Lower leg skin (tissue), 4 donors: ENCODE measurements around the gene LYRM9. TPM values are rescaled to one million over a fixed set of nuclear protein-coding genes. Genes with fewer than 3 reads are reported as not detected.

Experiments used
- DNase-seq, 2 donors: peaks; one replicate each; pipeline ENCODE4 v3.0.0-alpha.2; 2019; ENCODE audit warnings: low spot score in 2 of 2
- H3K4me3 ChIP-seq: fragments of 200-600 bp; sonication (generic); 2 replicates; pipeline ENCODE4 v1.5.1; 2017; ENCODE audit warnings: mild to moderate bottlenecking, low read depth; ENCODE audit not compliant: poor library complexity, severe bottlenecking
- POLR2A ChIP-seq, 2 donors: fragments of 450-650 bp; IDR thresholded peaks; one replicate each; pipeline ENCODE4 v1.6.1; 2016 to 2017; ENCODE audit warnings: antibody characterized with exemption in 2 of 2, mild to moderate bottlenecking in 1 of 2, moderate library complexity in 1 of 2
- WGBS, 2 donors: methylation state at CpG; one replicate each; pipeline ENCODE4 v1.1.5; 2018; 5-methylcytosine and 5-hydroxymethylcytosine counted together
- intact Hi-C: fragments of 100-400 bp; cut with DNase I; formaldehyde crosslinking; loops from one replicate; pipeline ENCODE4 v1.15.0; 2023; ENCODE audit warnings: low total_unique reads
- total RNA-seq, 4 donors: library from RNA; depleted of rRNA; stranded (reverse); fragments of >200 nt; gene quantifications; one replicate each; pipeline ENCODE4 v1.1.0, GENCODE V29; 2016
- TF ChIP-seq, protein P1 (sequence below), 3 donors: fragments of 450-650 bp; IDR thresholded peaks; one replicate each; pipeline ENCODE4 v1.5.1; 2016; ENCODE audit warnings: antibody characterized with exemption in 3 of 3, mild to moderate bottlenecking in 3 of 3, moderate library complexity in 2 of 3

The LYRM9 gene
- total RNA-seq, 4 donors from 2014 or later = 5.5 to 23.4 (median 22.8) TPM

DNA sequence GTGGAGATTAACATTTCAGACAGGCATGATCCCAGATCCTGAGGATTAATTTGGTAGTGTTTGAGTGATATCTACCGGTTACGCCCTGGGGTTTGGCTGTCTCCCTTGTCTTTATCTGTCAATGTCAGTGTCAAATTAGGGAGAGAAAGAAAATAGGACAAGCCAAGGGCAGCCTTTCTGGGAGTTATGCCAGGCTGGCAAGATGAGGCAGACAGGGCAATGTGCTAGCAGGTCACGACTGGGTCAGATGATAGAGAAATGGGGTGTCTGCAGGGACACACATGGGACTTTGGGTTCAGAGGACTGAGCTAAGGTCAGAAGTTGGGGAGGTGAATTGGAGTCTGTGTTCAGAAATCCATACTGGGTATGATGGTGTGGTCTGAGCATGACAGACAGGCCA is 27.4 kb upstream of the LYRM9 start:
- DNase-seq = peak in 1 of 2 donors; percentile 32
- 52 to 75% methylated on average over 3 of the region's 3 CpGs for WGBS, 2 donors
- intact Hi-C loops = no loop called here
- no peak overlapping the region for H3K4me3 ChIP-seq
- TF ChIP-seq POLR2A (IDR thresholded peaks at IDR 0.05) = no peak

DNA sequence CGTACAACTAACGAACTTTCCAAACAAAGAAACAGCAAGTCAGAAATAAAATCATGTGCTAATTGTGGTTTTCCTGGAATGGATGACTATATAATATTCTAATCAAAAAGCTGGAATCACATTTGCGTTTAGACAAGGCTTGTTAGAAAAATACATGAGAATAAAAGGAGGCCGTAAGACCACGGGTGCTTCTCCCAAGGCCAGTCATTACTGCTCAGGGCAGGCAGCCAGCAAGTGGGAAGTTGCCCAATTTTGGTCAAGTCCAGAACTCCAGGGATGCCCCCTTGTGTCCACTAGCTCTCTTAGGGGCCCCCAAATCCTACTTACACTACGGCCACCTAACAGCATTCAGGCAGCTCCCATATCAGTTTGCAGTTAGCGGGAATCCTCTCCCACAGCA is 25.9 kb upstream of the LYRM9 start:
- no peak overlapping the region for H3K4me3 ChIP-seq
- WGBS, 2 donors = 70 to 72% methylated on average over 7 of the region's 7 CpGs
- TF ChIP-seq POLR2A (IDR thresholded peaks at IDR 0.05) = no peak
- TF ChIP-seq, protein P1, sequence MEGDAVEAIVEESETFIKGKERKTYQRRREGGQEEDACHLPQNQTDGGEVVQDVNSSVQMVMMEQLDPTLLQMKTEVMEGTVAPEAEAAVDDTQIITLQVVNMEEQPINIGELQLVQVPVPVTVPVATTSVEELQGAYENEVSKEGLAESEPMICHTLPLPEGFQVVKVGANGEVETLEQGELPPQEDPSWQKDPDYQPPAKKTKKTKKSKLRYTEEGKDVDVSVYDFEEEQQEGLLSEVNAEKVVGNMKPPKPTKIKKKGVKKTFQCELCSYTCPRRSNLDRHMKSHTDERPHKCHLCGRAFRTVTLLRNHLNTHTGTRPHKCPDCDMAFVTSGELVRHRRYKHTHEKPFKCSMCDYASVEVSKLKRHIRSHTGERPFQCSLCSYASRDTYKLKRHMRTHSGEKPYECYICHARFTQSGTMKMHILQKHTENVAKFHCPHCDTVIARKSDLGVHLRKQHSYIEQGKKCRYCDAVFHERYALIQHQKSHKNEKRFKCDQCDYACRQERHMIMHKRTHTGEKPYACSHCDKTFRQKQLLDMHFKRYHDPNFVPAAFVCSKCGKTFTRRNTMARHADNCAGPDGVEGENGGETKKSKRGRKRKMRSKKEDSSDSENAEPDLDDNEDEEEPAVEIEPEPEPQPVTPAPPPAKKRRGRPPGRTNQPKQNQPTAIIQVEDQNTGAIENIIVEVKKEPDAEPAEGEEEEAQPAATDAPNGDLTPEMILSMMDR (IDR thresholded peaks at IDR 0.05) = no peak
- intact Hi-C loops = no loop called here
- peak in 1 of 2 donors; percentile 46 for DNase-seq

DNA sequence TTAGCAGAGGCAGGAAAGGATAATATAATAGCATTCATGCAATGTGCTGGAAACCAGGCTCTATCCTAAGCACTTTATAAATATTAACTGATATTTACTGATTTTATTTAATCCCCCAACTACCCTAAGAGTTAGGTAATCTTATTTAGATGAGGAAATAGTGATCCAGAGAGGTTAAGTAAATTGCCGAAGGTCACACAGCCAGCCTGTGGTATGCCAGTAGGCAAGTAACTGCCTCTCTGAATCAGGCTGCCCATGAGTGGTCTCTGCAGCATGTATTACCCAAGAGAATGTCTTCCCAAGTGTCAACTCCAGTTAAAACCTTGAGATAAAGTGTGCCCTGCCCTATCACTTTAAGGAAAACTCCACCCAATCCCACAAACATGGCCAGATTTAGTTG is 25.3 kb upstream of the LYRM9 start:
- TF ChIP-seq, protein P1 (IDR thresholded peaks at IDR 0.05) = no peak
- TF ChIP-seq POLR2A (IDR thresholded peaks at IDR 0.05) = no peak
- H3K4me3 ChIP-seq = no peak overlapping the region
- DNase-seq = no peak
- WGBS, 2 donors = 96 to 100% methylated on average over 1 of the region's 1 CpG
- intact Hi-C loops = no loop called here

DNA sequence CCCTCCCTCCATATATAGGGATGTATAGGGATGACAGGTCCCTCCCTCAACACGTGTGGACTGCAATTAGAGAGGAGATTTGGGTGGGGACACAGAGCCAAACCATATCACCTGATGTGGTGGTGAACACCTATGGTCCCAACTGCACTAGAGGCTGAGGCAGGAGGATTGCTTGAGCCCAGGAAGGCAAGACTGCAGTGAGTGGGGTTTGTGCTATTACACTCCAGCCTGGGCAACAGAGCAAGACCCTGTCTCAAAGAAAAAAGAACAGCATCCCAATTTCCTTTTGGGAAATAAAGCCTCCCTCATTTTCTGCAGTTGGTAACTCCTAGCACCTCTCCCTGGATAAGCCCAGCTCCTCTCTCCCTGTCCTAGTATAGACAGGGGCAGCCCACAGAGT is 23.8 kb upstream of the LYRM9 start:
- WGBS, 2 donors = 62 to 73% methylated on average over 1 of the region's 1 CpG
- intact Hi-C loops = no loop called here
- TF ChIP-seq, protein P1 (IDR thresholded peaks at IDR 0.05) = no peak
- no peak for TF ChIP-seq POLR2A (IDR thresholded peaks at IDR 0.05)
- DNase-seq = peak in 1 of 2 donors; percentile 48
- H3K4me3 ChIP-seq = no peak overlapping the region

DNA sequence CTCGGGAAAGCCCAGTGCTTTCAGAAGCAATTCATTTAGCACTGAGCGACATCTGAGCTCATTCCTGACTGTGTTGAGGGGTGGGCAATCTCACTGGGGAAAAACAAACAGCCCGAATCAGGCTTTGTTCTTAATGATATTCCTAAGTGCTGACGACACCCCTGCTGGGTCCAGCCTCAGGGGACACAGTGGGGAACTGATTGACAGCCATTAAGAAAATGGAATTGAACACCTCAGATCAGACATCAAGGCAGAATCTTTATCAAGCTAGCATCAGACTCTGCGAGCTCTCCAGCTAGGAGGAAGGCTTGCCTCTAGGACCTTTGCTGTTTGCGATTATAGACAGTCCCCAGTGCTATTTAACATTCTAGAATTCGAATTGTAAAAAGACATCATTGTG is 22.5 kb upstream of the LYRM9 start:
- 50 to 59% methylated on average over 7 of the region's 7 CpGs for WGBS, 2 donors
- TF ChIP-seq POLR2A (IDR thresholded peaks at IDR 0.05) = no peak
- TF ChIP-seq, protein P1 (IDR thresholded peaks at IDR 0.05) = no peak
- no peak for DNase-seq
- no peak overlapping the region for H3K4me3 ChIP-seq
- intact Hi-C loops = no loop called here

DNA sequence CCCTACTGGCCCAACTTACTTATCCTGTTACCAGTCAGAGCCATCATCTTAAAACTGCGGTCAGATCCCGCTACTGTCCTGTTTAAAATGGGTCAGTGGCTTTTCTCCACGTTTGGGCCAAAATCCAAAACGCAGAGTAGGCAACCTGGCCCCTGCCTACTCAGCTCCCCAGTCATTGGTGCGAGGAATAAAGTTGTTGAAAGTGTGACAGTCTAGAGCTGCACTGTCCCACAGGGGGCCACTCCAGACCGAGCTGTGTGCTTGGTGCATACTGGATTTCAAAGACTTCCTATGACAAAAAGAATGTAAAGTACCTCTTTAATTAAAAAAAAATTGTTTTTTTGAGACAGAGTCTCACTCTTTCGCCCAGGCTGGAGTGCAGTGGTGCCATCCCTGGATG is 21.2 kb upstream of the LYRM9 start:
- WGBS, 2 donors = 81 to 84% methylated on average over 7 of the region's 7 CpGs
- TF ChIP-seq, protein P1 (IDR thresholded peaks at IDR 0.05) = no peak
- no peak for TF ChIP-seq POLR2A (IDR thresholded peaks at IDR 0.05)
- intact Hi-C loops = no loop called here
- H3K4me3 ChIP-seq = no peak overlapping the region
- peak in 1 of 2 donors; percentile 29 for DNase-seq
